Neuronal stem cell (in vitro differentiated cells): ENCODE measurements around the gene FOXL3.
A peak's percentile ranks its signal among the peaks of the same experiment; 100 is the strongest.

Experiments used
- DNase-seq: peaks from one replicate; pipeline ENCODE4 v3.0.0-alpha.2; 2013; ENCODE audit warnings: low spot score
- H2AFZ ChIP-seq: one replicate; pipeline ENCODE4 v1.6.1; 2013; ENCODE audit warnings: mild to moderate bottlenecking, low read length, inconsistent platforms
- H2AK5ac ChIP-seq: 2 replicates; pipeline ENCODE4 v1.6.1; 2013; ENCODE audit warnings: low read depth, mild to moderate bottlenecking, inconsistent platforms, low read length, moderate library complexity, mixed read lengths
- H2BK120ac ChIP-seq: 2 replicates; pipeline ENCODE4 v1.6.1; 2013; ENCODE audit warnings: low read depth, mild to moderate bottlenecking, inconsistent platforms, low read length, moderate library complexity, mixed read lengths
- H2BK12ac ChIP-seq: one replicate; pipeline ENCODE4 v1.6.1; 2013; ENCODE audit warnings: low read length, inconsistent platforms
- H2BK15ac ChIP-seq: 2 replicates; pipeline ENCODE4 v1.6.1; 2013; ENCODE audit warnings: mild to moderate bottlenecking, low read length, inconsistent platforms, mixed read lengths
- H2BK5ac ChIP-seq: one replicate; pipeline ENCODE4 v1.6.1; 2013; ENCODE audit warnings: inconsistent platforms, mild to moderate bottlenecking, low read length, moderate library complexity
- H3K14ac ChIP-seq: one replicate; pipeline ENCODE4 v1.6.1; 2013; ENCODE audit warnings: low read length, inconsistent platforms
- H3K18ac ChIP-seq: 2 replicates; pipeline ENCODE4 v1.6.1; 2013; ENCODE audit warnings: low read length, inconsistent platforms
- H3K23ac ChIP-seq: 2 replicates; pipeline ENCODE4 v1.6.1; 2013; ENCODE audit warnings: low read depth, mild to moderate bottlenecking, mixed read lengths, low read length, inconsistent platforms; ENCODE audit not compliant: poor library complexity
- H3K27ac ChIP-seq: replicated peaks from 3 replicates; pipeline ENCODE4 v1.5.1; 2013; ENCODE audit warnings: low read length, inconsistent platforms
- H3K27me3 ChIP-seq, 3 experiments: 2 replicates each; pipeline ENCODE4 v1.6.1; 2013; ENCODE audit warnings: low read length in 3 of 3, mild to moderate bottlenecking in 2 of 3, inconsistent platforms in 1 of 3, low read depth in 1 of 3, mixed read lengths in 1 of 3, moderate library complexity in 1 of 3; ENCODE audit not compliant: control insufficient read depth in 3 of 3, insufficient read depth in 3 of 3
- H3K36me3 ChIP-seq, 2 donors: replicated peaks in 1 of 2; 2 replicates each; pipeline ENCODE4 v1.6.1; 2013; ENCODE audit warnings: low read length in 2 of 2; ENCODE audit not compliant: control insufficient read depth in 2 of 2, insufficient read depth in 2 of 2
- H3K4ac ChIP-seq: 2 replicates; pipeline ENCODE4 v1.6.1; 2013; ENCODE audit warnings: inconsistent platforms, mild to moderate bottlenecking, low read length, moderate library complexity
- H3K4me1 ChIP-seq, 2 donors: 1 replicate in 1 of 2; 2 replicates in 1 of 2; pipeline ENCODE4 v1.6.1; 2013; ENCODE audit warnings: low read length in 2 of 2, low read depth in 1 of 2; ENCODE audit not compliant: control insufficient read depth in 2 of 2, insufficient read depth in 1 of 2
- H3K4me2 ChIP-seq: one replicate; pipeline ENCODE4 v1.6.1; 2013; ENCODE audit warnings: mild to moderate bottlenecking, low read length, inconsistent platforms; ENCODE audit not compliant: insufficient read depth, poor library complexity, severe bottlenecking
- H3K4me3 ChIP-seq, 2 donors: 2 replicates each; pipeline ENCODE4 v1.5.1; 2013; ENCODE audit warnings: low read length in 2 of 2, mild to moderate bottlenecking in 2 of 2, inconsistent platforms in 1 of 2, moderate library complexity in 1 of 2
- H3K79me1 ChIP-seq: one replicate; pipeline ENCODE4 v1.6.1; 2013; ENCODE audit warnings: low read depth, mild to moderate bottlenecking, inconsistent platforms, low read length, moderate library complexity
- H3K9ac ChIP-seq: one replicate; pipeline ENCODE4 v1.6.1; 2013; ENCODE audit warnings: mild to moderate bottlenecking, low read depth, low read length, inconsistent platforms; ENCODE audit not compliant: poor library complexity
- H3K9me3 ChIP-seq, 2 donors: replicated peaks in 1 of 2; 2 replicates each; pipeline versions ENCODE3 to v1.6.1; 2013; ENCODE audit warnings: low read length in 2 of 2, mild to moderate bottlenecking in 2 of 2, inconsistent platforms in 1 of 2, low read depth in 1 of 2, mixed read lengths in 1 of 2, moderate library complexity in 1 of 2; ENCODE audit not compliant: control insufficient read depth in 2 of 2, insufficient read depth in 1 of 2
- H4K8ac ChIP-seq: one replicate; pipeline ENCODE4 v1.6.1; 2013; ENCODE audit warnings: low read depth, mild to moderate bottlenecking, inconsistent platforms, low read length, moderate library complexity
- H4K91ac ChIP-seq: one replicate; pipeline ENCODE4 v1.6.1; 2013; ENCODE audit warnings: low read length, low read depth, mild to moderate bottlenecking, inconsistent platforms; ENCODE audit not compliant: poor library complexity
- whole genome bisulfite sequencing, 2 donors: extraction: QIAGEN DNeasy Blood & Tissue Kit; methylation state at CpG; one replicate each; pipeline ENCODE4 v1.1.7; 2013; ENCODE audit warnings: missing lambda C conversion rate in 2 of 2, mixed read lengths in 1 of 2; ENCODE audit not compliant: insufficient read length in 2 of 2, insufficient replicate concordance in 1 of 2; ENCODE audit errors: extremely low coverage in 2 of 2; 5-methylcytosine and 5-hydroxymethylcytosine counted together

Gene FOXL3

GRCh38 chr7:318476-318875, 28.5 kb downstream of the FOXL3 start:
- H2BK12ac ChIP-seq = no peak overlapping the region
- H3K14ac ChIP-seq = no peak overlapping the region
- peak overlapping the region; percentile 40 for H3K23ac ChIP-seq
- DNase-seq = no peak
- no peak overlapping the region for H2AFZ ChIP-seq
- no peak overlapping the region for H3K4me2 ChIP-seq
- no peak overlapping the region for H4K91ac ChIP-seq
- H3K27ac ChIP-seq = no peak overlapping the region
- H2BK120ac ChIP-seq = no peak overlapping the region
- H3K4me1 ChIP-seq = peaks cover 0 to 1% of the 10 kb centered on the region in 2 donors
- no CpG with 5 or more reads among the region's 9 CpGs for WGBS, 2 donors
- peaks cover 0 to 21% (median 5%) of the 10 kb centered on the region in 3 experiments for H3K27me3 ChIP-seq
- H4K8ac ChIP-seq = no peak overlapping the region
- H3K4ac ChIP-seq = no peak overlapping the region
- H3K4me3 ChIP-seq = no peak overlapping the region
- H2AK5ac ChIP-seq = peak overlapping the region; percentile 66
- no peak overlapping the region for H2BK5ac ChIP-seq
- no peak overlapping the region for H3K9ac ChIP-seq
- H3K9me3 ChIP-seq = peaks cover 0 to 5% of the 10 kb centered on the region in 2 donors
- no peak overlapping the region for H2BK15ac ChIP-seq
- no peaks in the 10 kb centered on the region for H3K36me3 ChIP-seq
- peak overlapping the region; percentile 2 for H3K18ac ChIP-seq
- H3K79me1 ChIP-seq = no peaks in the 10 kb centered on the region

- no peak overlapping the region for H4K8ac ChIP-seq
- H3K27ac ChIP-seq = no peak overlapping the region
- peak overlapping the region; percentile 66 for H2AK5ac ChIP-seq
- no peak overlapping the region for H4K91ac ChIP-seq
- no CpG with 5 or more reads among the region's 18 CpGs for WGBS, 2 donors
- DNase-seq = no peak
- H3K18ac ChIP-seq = no peak overlapping the region
- no peak overlapping the region for H3K4ac ChIP-seq
- H3K27me3 ChIP-seq = peaks cover 0 to 27% (median 5%) of the 10 kb centered on the region in 3 experiments
- no peak overlapping the region for H2BK15ac ChIP-seq
- no peak overlapping the region for H3K4me3 ChIP-seq
- H2BK12ac ChIP-seq = no peak overlapping the region
- H2BK5ac ChIP-seq = no peak overlapping the region
- H3K79me1 ChIP-seq = no peaks in the 10 kb centered on the region
- H3K4me1 ChIP-seq = peaks cover 0 to 1% of the 10 kb centered on the region in 2 donors
- no peak overlapping the region for H3K14ac ChIP-seq
- peaks cover 0 to 5% of the 10 kb centered on the region in 2 donors for H3K9me3 ChIP-seq
- no peak overlapping the region for H3K23ac ChIP-seq
- H2AFZ ChIP-seq = no peak overlapping the region
- H3K9ac ChIP-seq = no peak overlapping the region
- H3K36me3 ChIP-seq = no peaks in the 10 kb centered on the region
- H3K4me2 ChIP-seq = no peak overlapping the region
- no peak overlapping the region for H2BK120ac ChIP-seq
Observed at GRCh38 chr7:318878-319661, 29.1 kb downstream of the FOXL3 start.

DNA sequence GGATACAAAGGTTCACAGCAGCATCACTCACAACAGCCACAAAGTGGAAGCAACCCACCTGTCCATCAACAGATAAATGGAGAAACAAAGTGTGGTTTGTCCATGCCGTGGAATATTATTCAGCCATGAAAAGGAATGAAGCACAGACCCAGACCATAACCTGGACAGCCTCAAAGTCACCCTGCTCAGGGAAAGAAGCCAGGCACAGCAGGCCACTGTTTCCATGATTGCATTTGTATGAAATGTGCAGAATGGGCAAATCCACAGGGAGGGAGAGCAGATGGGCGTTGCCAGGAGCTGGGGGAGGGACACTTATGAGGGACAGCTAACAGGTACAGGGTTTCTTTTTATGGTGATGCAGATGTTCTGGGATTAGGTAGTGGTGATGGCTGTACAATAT, 30.3 kb downstream of the FOXL3 start:
- H3K4ac ChIP-seq = no peak overlapping the region
- H3K4me2 ChIP-seq = no peak overlapping the region
- H3K9me3 ChIP-seq = peaks cover 0 to 5% of the 10 kb centered on the region in 2 donors
- H3K14ac ChIP-seq = no peak overlapping the region
- H3K4me3 ChIP-seq = no peak overlapping the region
- no peak overlapping the region for H2BK120ac ChIP-seq
- peaks cover 0 to 1% of the 10 kb centered on the region in 2 donors for H3K4me1 ChIP-seq
- H2AFZ ChIP-seq = no peak overlapping the region
- no peak overlapping the region for H2BK15ac ChIP-seq
- no peaks in the 10 kb centered on the region for H3K79me1 ChIP-seq
- no peak overlapping the region for H3K9ac ChIP-seq
- H4K8ac ChIP-seq = no peak overlapping the region
- DNase-seq = no peak
- no CpG with 5 or more reads among the region's 2 CpGs for WGBS, 2 donors
- no peak overlapping the region for H3K23ac ChIP-seq
- H2BK12ac ChIP-seq = no peak overlapping the region
- H3K36me3 ChIP-seq = no peaks in the 10 kb centered on the region
- H2BK5ac ChIP-seq = no peak overlapping the region
- H3K18ac ChIP-seq = no peak overlapping the region
- H2AK5ac ChIP-seq = no peak overlapping the region
- H3K27ac ChIP-seq = no peak overlapping the region
- peaks cover 0 to 21% (median 5%) of the 10 kb centered on the region in 3 experiments for H3K27me3 ChIP-seq
- H4K91ac ChIP-seq = no peak overlapping the region

- peak overlapping the region; percentile 31 for H3K14ac ChIP-seq
- peak overlapping the region; percentile 52 for H2BK120ac ChIP-seq
- no peaks in the 10 kb centered on the region for H3K79me1 ChIP-seq
- peak overlapping the region in 1 of 2 donors; percentile 56 for H3K4me3 ChIP-seq
- peak overlapping the region; percentile 94 for H3K18ac ChIP-seq
- H4K8ac ChIP-seq = no peak overlapping the region
- peak; percentile 74 for DNase-seq
- no peak overlapping the region for H3K27ac ChIP-seq
- no peak overlapping the region for H3K4ac ChIP-seq
- H3K23ac ChIP-seq = peak overlapping the region; percentile 0
- peak overlapping the region; percentile 33 for H3K9ac ChIP-seq
- H2BK15ac ChIP-seq = peak overlapping the region; percentile 65
- no CpG with 5 or more reads among the region's 45 CpGs for WGBS, 2 donors
- H3K27me3 ChIP-seq = peaks cover 0 to 30% (median 9%) of the 10 kb centered on the region in 3 experiments
- H3K4me2 ChIP-seq = peak overlapping the region; percentile 67
- peaks cover 0 to 1% of the 10 kb centered on the region in 2 donors for H3K4me1 ChIP-seq
- H4K91ac ChIP-seq = no peak overlapping the region
- H2AK5ac ChIP-seq = peak overlapping the region; percentile 88
- no peak overlapping the region for H2BK12ac ChIP-seq
- peaks cover 0 to 9% of the 10 kb centered on the region in 2 donors for H3K9me3 ChIP-seq
- H2BK5ac ChIP-seq = no peak overlapping the region
- H2AFZ ChIP-seq = peak overlapping the region; percentile 53
- H3K36me3 ChIP-seq = no peaks in the 10 kb centered on the region
Observed at GRCh38 chr7:322111-322671, 32.2 kb downstream of the FOXL3 start.
